WTC11 (cell line): ENCODE data around the gene CLPTM1. TPM values are rescaled to one million over a fixed set of nuclear protein-coding genes. Genes with fewer than 3 reads are reported as not detected.

Source experiments
- ATAC-seq: fragments of 200-7000 bp; cut with Tn5 transposase; 2 replicates; pipeline ENCODE4 v1.10.0; 2021; ENCODE audit warnings: mild to moderate bottlenecking, moderate library complexity
- CTCF ChIA-PET: fragments of 300-600 bp; sonication (Branson Sonifier 250); formaldehyde crosslinking; loops from one replicate; lab custom pipeline; 2021; ENCODE audit warnings: antibody characterized with exemption; lab: Charles Lee
- POLR2A ChIA-PET: fragments of 350-600 bp; sonication (Branson Sonifier 250); formaldehyde crosslinking; loops from one replicate; lab custom pipeline; 2021; ENCODE audit warnings: antibody characterized with exemption; lab: Charles Lee
- DNase-seq: peaks from one replicate; pipeline ENCODE4 v3.0.0; 2021; ENCODE audit warnings: low spot score
- H3K27ac Mint-ChIP-seq: 2 replicates; pipeline ENCODE4 v1.8.0; 2021; ENCODE audit warnings: mixed read lengths
- H3K27me3 Mint-ChIP-seq: 2 replicates; pipeline ENCODE4 v1.8.0; 2021; ENCODE audit warnings: low read depth, mild to moderate bottlenecking, moderate library complexity, mixed read lengths
- H3K36me3 Mint-ChIP-seq: 2 replicates; pipeline ENCODE4 v1.8.0; 2021; ENCODE audit warnings: mixed read lengths
- H3K4me1 Mint-ChIP-seq: 2 replicates; pipeline ENCODE4 v1.8.0; 2022; ENCODE audit warnings: mixed read lengths
- H3K4me3 Mint-ChIP-seq: 2 replicates; pipeline ENCODE4 v1.8.0; 2021; ENCODE audit warnings: mild to moderate bottlenecking, moderate library complexity, mixed read lengths
- H3K9me3 Mint-ChIP-seq: 2 replicates; pipeline ENCODE4 v1.8.0; 2021; ENCODE audit warnings: mixed read lengths
- FOXK1 ChIP-seq: sonication (generic); formaldehyde crosslinking; IDR thresholded peaks from 2 replicates; pipeline ENCODE4 v1.8.0; 2022; ENCODE audit warnings: mild to moderate bottlenecking, moderate library complexity, missing genetic modification reagents
- GABPB1 ChIP-seq: sonication (generic); formaldehyde crosslinking; IDR thresholded peaks from 2 replicates; pipeline ENCODE4 v1.8.1; 2023; ENCODE audit warnings: mild to moderate bottlenecking, missing genetic modification reagents
- HMGA2 ChIP-seq: fragments of 250-450 bp; sonication (Bioruptor Pico); IDR thresholded peaks from 2 replicates; pipeline ENCODE4 v1.4.0; 2021; ENCODE audit warnings: mild to moderate bottlenecking, moderate library complexity
- HMGXB4 ChIP-seq: sonication (generic); formaldehyde crosslinking; IDR thresholded peaks from 2 replicates; pipeline ENCODE4 v1.8.1; 2023; ENCODE audit warnings: mild to moderate bottlenecking, moderate library complexity, missing genetic modification reagents
- NFE2L1 ChIP-seq: sonication (generic); formaldehyde crosslinking; IDR thresholded peaks from 2 replicates; pipeline ENCODE4 v1.8.1; 2023; ENCODE audit warnings: missing genetic modification reagents
- NR2C2 ChIP-seq: sonication (generic); formaldehyde crosslinking; IDR thresholded peaks from 2 replicates; pipeline ENCODE4 v1.8.0; 2022; ENCODE audit warnings: mild to moderate bottlenecking, missing genetic modification reagents
- OVOL2 ChIP-seq: fragments of 250-450 bp; sonication (Bioruptor Pico); IDR thresholded peaks from 2 replicates; pipeline ENCODE4 v1.9.0; 2021; ENCODE audit warnings: mild to moderate bottlenecking, borderline replicate concordance
- PREB ChIP-seq: sonication (generic); formaldehyde crosslinking; IDR thresholded peaks from 2 replicates; pipeline ENCODE4 v1.8.1; 2022; ENCODE audit warnings: mild to moderate bottlenecking, missing genetic modification reagents, moderate library complexity, borderline replicate concordance
- RELA ChIP-seq: sonication (generic); formaldehyde crosslinking; IDR thresholded peaks from 2 replicates; pipeline ENCODE4 v1.8.1; 2022; ENCODE audit warnings: missing genetic modification reagents, mild to moderate bottlenecking, borderline replicate concordance
- SOX15 ChIP-seq: fragments of 250-450 bp; sonication (Bioruptor Pico); IDR thresholded peaks from 2 replicates; pipeline ENCODE4 v1.9.0; 2021; ENCODE audit warnings: mild to moderate bottlenecking
- SP1 ChIP-seq: sonication (generic); formaldehyde crosslinking; conservative IDR thresholded peaks from 2 replicates; pipeline ENCODE4 v1.8.1; 2022; ENCODE audit warnings: missing genetic modification reagents
- ZNF232 ChIP-seq: sonication (generic); formaldehyde crosslinking; IDR thresholded peaks from 2 replicates; pipeline ENCODE4 v1.8.0; 2022; ENCODE audit warnings: mild to moderate bottlenecking, missing genetic modification reagents
- ZNF263 ChIP-seq: sonication (generic); formaldehyde crosslinking; IDR thresholded peaks from 2 replicates; pipeline ENCODE4 v1.8.1; 2022; ENCODE audit warnings: low read depth, mild to moderate bottlenecking, moderate library complexity, missing genetic modification reagents
- ZNF281 ChIP-seq: sonication (generic); formaldehyde crosslinking; IDR thresholded peaks from 2 replicates; pipeline ENCODE4 v1.8.0; 2023; ENCODE audit warnings: mild to moderate bottlenecking, missing genetic modification reagents
- ZNF317 ChIP-seq: sonication (generic); formaldehyde crosslinking; IDR thresholded peaks from 2 replicates; pipeline ENCODE4 v1.8.1; 2023; ENCODE audit warnings: low read depth, mild to moderate bottlenecking, moderate library complexity, missing genetic modification reagents, borderline replicate concordance
- ZNF416 ChIP-seq: fragments of 250-450 bp; sonication (Bioruptor Pico); IDR thresholded peaks from 2 replicates; pipeline ENCODE4 v1.9.0; 2021; ENCODE audit warnings: mild to moderate bottlenecking, inconsistent platforms
- ZNF425 ChIP-seq: fragments of 250-450 bp; sonication (Bioruptor Pico); conservative IDR thresholded peaks from 2 replicates; pipeline ENCODE4 v1.9.0; 2021; ENCODE audit warnings: mild to moderate bottlenecking
- ZNF512 ChIP-seq: sonication (generic); formaldehyde crosslinking; IDR thresholded peaks from 2 replicates; pipeline ENCODE4 v1.8.1; 2022; ENCODE audit warnings: missing genetic modification reagents, borderline replicate concordance
- total RNA-seq: library from RNA; stranded (reverse); gene quantifications from 3 replicates; pipeline ENCODE4 v1.2.3, GENCODE V29; 2021

Gene CLPTM1
- total RNA-seq, 1 experiment from 2014 or later: 85.6 TPM

GRCh38 chr19:44931541-44931940 lies 23.6 kb upstream of the CLPTM1 start:
- POLR2A ChIA-PET: interaction anchor here (0.7 kb wide), 1 partner anchor 145 kb away, joined by 4 read pairs; no protein-coding TSS in a partner anchor
- ATAC-seq (no peak), DNase-seq (no peak)
- Mint-ChIP-seq H3K4me3 (no peak overlapping the region), H3K9me3 (no peaks in the 10 kb centered on the region), H3K27ac (no peak overlapping the region), H3K36me3 (no peaks in the 10 kb centered on the region), H3K4me1 (peaks cover 8% of the 10 kb centered on the region), H3K27me3 (peaks cover 13% of the 10 kb centered on the region)
- CTCF ChIA-PET: no interaction called here
- TF ChIP-seq ZNF263 (no peak), ZNF317 (CRISPR knock-in tag) (no peak), HMGA2 (CRISPR knock-in tag) (no peak)

GRCh38 chr19:44939668-44940067 lies 15.5 kb upstream of the CLPTM1 start:
- DNase-seq (no peak), ATAC-seq (no peak)
- TF ChIP-seq SP1 (CRISPR knock-in tag) (no peak), GABPB1 (CRISPR knock-in tag) (peak; percentile 87), OVOL2 (CRISPR knock-in tag) (no peak)
- Mint-ChIP-seq H3K4me1 (0 out of 2 replicates have a peak, but pooled peaks cover 3% of the 10 kb centered on the region), H3K27ac (no peak overlapping the region), H3K4me3 (no peak overlapping the region), H3K9me3 (no peaks in the 10 kb centered on the region), H3K36me3 (no peaks in the 10 kb centered on the region), H3K27me3 (no peaks in the 10 kb centered on the region; the same call in 1 of the 2 replicates)
- POLR2A ChIA-PET: no interaction called here
- CTCF ChIA-PET: no interaction called here

- Mint-ChIP-seq H3K27me3 (no peaks in the 10 kb centered on the region; the same call in none of the 2 replicates), H3K9me3 (no peaks in the 10 kb centered on the region), H3K27ac (no peak within 1 kb of the TSS), H3K4me3 (no peak within 1 kb of the TSS), H3K4me1 (no peaks in the 10 kb centered on the region), H3K36me3 (no peaks in the 10 kb centered on the region)
- ATAC-seq: no peak
- DNase-seq: no peak
- CTCF ChIA-PET: no interaction called here
- TF ChIP-seq HMGXB4 (no peak), PREB (CRISPR knock-in tag) (no peak), ZNF281 (CRISPR knock-in tag) (no peak), NR2C2 (no peak), RELA (CRISPR knock-in tag) (no peak)
- POLR2A ChIA-PET: no interaction called here
These were observed 13.1 kb upstream of the CLPTM1 start, which contains the start of gene APOC4 for GRCh38 chr19:44942067-44942571. TSS of gene APOC4 (plus strand) at chr19:44942237. CDS start at chr19:44942278, 41 bp downstream.

- Mint-ChIP-seq H3K9me3 (no peaks in the 10 kb centered on the region), H3K27me3 (no peaks in the 10 kb centered on the region; the same call in none of the 2 replicates), H3K27ac (no peak overlapping the region; the same call in 1 of the 2 replicates), H3K36me3 (no peaks in the 10 kb centered on the region), H3K4me3 (no peak overlapping the region), H3K4me1 (no peaks in the 10 kb centered on the region)
- no peak for DNase-seq
- ATAC-seq: no peak
- ChIA-PET POLR2A (no interaction called here), CTCF (interaction anchor here (1.5 kb wide), 1 partner anchor 8 kb away, joined by 6 read pairs; no protein-coding TSS in a partner anchor)
- TF ChIP-seq ZNF425 (no peak), PREB (CRISPR knock-in tag) (no peak), ZNF416 (CRISPR knock-in tag) (no peak), ZNF232 (no peak), ZNF512 (CRISPR knock-in tag) (no peak), NFE2L1 (CRISPR knock-in tag) (no peak), SOX15 (CRISPR knock-in tag) (no peak), FOXK1 (CRISPR knock-in tag) (no peak)
These were observed 11.4 kb upstream of the CLPTM1 start for GRCh38 chr19:44943801-44944249.
